Thyroid gland (tissue), 4 donors: ENCODE results near the gene NAGA. TPM values are rescaled to one million over a fixed set of nuclear protein-coding genes. Genes with fewer than 3 reads are reported as not detected.

Experiments
- DNase-seq, 2 donors: peaks; one replicate each; pipeline ENCODE4 v3.0.0-alpha.2; 2019
- H3K27ac ChIP-seq, 3 donors: fragments of 200-600 bp; sonication (generic); 1 replicate in 2 of 3; 2 replicates in 1 of 3; pipeline ENCODE4 v1.5.1; 2016 to 2019; ENCODE audit warnings: mild to moderate bottlenecking in 1 of 3, moderate library complexity in 1 of 3
- H3K27me3 ChIP-seq: fragments of 200-600 bp; sonication (generic); one replicate; pipeline ENCODE4 v1.5.1; 2019
- H3K36me3 ChIP-seq, 2 donors: fragments of 200-600 bp; sonication (generic); one replicate each; pipeline ENCODE4 v1.5.1; 2016 to 2019
- H3K4me1 ChIP-seq, 2 donors: fragments of 200-600 bp; sonication (generic); one replicate each; pipeline ENCODE4 v1.5.1; 2017 to 2019
- H3K4me3 ChIP-seq, 3 donors: fragments of 200-600 bp; sonication (generic); replicated peaks in 1 of 3; 1 replicate in 2 of 3; 2 replicates in 1 of 3; pipeline ENCODE4 v1.5.1; 2016; ENCODE audit warnings: mild to moderate bottlenecking in 1 of 3
- H3K9me3 ChIP-seq: fragments of 200-600 bp; sonication (generic); one replicate; pipeline ENCODE4 v1.5.1; 2017
- POLR2A ChIP-seq, 2 donors: fragments of 450-650 bp; IDR thresholded peaks; one replicate each; pipeline ENCODE4 v1.6.1; 2017; ENCODE audit warnings: antibody characterized with exemption in 2 of 2, mild to moderate bottlenecking in 2 of 2, moderate library complexity in 1 of 2
- WGBS, 2 donors: methylation state at CpG; one replicate each; pipeline ENCODE4 v1.1.5; 2017; 5-methylcytosine and 5-hydroxymethylcytosine counted together
- intact Hi-C: fragments of 100-400 bp; cut with DNase I; formaldehyde crosslinking; loops from one replicate; pipeline ENCODE4 v1.15.1; 2023
- total RNA-seq, 4 donors: library from RNA; depleted of rRNA; stranded (reverse); fragments of >200 nt; gene quantifications; one replicate each; pipeline ENCODE4 v1.2.3, GENCODE V29; 2016
- TF ChIP-seq, protein P1 (sequence below), 6 experiments: fragments of 200-600 bp in 3 of 6; fragments of 450-650 bp in 3 of 6; sonication (generic) in 3 of 6; IDR thresholded peaks; one replicate each; pipeline ENCODE4 v1.5.1; 2016 to 2019; ENCODE audit warnings: antibody characterized with exemption in 6 of 6, mild to moderate bottlenecking in 2 of 6, inconsistent platforms in 1 of 6, moderate library complexity in 1 of 6

The NAGA gene
- total RNA-seq, 4 donors from 2014 or later: 36.8 to 40.9 (median 38.0) TPM

DNA sequence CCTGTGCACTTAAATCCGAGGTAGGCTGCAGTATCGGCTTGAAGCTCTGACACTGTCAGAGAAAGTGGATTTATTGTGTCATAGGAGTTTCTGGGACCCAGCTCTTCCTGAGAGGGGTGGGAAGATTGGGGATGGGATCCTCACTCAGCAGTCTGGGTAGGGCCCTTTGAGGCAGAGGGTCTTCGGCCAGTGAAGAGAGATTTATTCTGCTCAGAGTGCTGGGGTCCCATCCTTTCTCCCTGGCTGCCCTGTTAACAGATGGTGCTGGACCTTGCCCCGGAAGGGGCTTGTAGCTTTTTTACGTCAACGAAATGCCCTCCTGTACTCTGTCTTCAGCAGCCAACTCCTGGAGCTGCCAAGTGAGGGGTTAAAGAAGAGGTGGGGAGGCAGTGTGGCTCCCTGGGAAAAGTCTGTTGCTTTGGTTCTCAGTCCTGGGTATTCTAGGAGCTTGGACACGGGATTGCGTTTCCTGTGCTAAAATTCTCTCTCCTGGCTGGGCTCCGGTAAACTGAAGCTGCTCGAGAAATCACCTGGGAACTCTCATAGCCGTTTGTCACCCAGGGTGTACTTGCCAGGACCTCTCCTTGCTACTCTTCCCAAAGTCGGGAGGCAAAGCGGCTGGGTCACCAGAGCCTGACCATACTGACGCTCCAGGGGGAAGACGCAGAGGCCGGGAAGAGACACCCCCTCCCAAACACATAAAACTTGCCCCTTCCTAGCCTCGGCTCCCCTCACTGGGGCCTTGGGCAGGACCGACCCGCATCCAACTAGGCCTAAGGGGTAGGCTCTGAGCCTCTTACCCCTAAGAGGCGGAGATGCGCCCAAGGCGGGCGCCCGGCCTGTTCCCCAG is 8.1 kb upstream of the NAGA start:
- H3K4me1 ChIP-seq: peaks cover 25 to 43% of the 10 kb centered on the region in 2 donors
- peaks cover 0 to 18% of the 10 kb centered on the region in 2 donors for H3K36me3 ChIP-seq
- 40 to 43% methylated on average over 23 of the region's 24 CpGs for WGBS, 2 donors
- peak overlapping the region; percentile 96 to 99 (median 97) for H3K27ac ChIP-seq
- peak; percentile 59 to 62 for DNase-seq
- TF ChIP-seq, protein P1, sequence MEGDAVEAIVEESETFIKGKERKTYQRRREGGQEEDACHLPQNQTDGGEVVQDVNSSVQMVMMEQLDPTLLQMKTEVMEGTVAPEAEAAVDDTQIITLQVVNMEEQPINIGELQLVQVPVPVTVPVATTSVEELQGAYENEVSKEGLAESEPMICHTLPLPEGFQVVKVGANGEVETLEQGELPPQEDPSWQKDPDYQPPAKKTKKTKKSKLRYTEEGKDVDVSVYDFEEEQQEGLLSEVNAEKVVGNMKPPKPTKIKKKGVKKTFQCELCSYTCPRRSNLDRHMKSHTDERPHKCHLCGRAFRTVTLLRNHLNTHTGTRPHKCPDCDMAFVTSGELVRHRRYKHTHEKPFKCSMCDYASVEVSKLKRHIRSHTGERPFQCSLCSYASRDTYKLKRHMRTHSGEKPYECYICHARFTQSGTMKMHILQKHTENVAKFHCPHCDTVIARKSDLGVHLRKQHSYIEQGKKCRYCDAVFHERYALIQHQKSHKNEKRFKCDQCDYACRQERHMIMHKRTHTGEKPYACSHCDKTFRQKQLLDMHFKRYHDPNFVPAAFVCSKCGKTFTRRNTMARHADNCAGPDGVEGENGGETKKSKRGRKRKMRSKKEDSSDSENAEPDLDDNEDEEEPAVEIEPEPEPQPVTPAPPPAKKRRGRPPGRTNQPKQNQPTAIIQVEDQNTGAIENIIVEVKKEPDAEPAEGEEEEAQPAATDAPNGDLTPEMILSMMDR (IDR thresholded peaks at IDR 0.05): no peak
- TF ChIP-seq POLR2A (IDR thresholded peaks at IDR 0.05): no peak
- H3K4me3 ChIP-seq: peak overlapping the region in 1 of 3 donors; percentile 60
- intact Hi-C loops: loop anchor here (10.0 kb wide), 1 partner anchor 124 kb away; the partner anchor contains the start of gene SMIM45
- no peaks in the 10 kb centered on the region for H3K9me3 ChIP-seq
- H3K27me3 ChIP-seq: no peaks in the 10 kb centered on the region

DNA sequence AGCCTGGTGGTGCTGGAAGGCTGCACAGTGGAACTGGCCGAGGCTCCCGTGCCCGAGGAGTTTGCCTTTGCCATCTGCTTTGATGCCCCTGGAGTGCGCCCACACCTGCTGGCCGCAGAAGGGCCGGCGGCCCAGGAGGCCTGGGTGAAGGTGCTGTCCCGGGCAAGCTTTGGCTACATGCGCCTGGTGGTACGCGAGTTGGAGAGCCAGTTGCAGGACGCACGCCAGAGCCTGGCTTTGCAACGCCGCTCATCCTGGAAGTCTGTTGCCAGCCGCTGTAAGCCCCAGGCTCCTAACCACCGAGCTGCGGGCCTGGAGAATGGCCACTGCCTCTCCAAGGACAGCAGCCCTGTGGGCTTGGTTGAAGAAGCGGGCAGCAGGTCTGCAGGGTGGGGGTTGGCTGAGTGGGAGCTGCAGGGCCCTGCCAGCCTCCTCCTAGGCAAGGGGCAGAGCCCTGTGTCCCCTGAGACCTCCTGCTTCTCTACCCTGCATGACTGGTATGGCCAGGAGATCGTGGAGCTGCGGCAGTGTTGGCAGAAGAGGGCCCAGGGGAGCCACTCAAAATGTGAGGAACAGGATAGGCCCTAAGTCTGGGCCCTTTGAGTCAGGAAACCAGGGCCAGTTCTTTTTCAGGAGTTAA is 7.0 kb upstream of the NAGA start:
- no peak for DNase-seq
- intact Hi-C loops: loop anchor here (10.0 kb wide), 1 partner anchor 123 kb away; the partner anchor contains the start of gene SMIM45
- TF ChIP-seq, protein P1 (IDR thresholded peaks at IDR 0.05): no peak
- no peak for TF ChIP-seq POLR2A (IDR thresholded peaks at IDR 0.05)
- Histone ChIP-seq H3K27me3 (no peaks in the 10 kb centered on the region), H3K36me3 (peaks cover 0 to 11% of the 10 kb centered on the region in 2 donors), H3K4me3 (no peak overlapping the region), H3K9me3 (no peaks in the 10 kb centered on the region), H3K4me1 (peaks cover 25 to 45% of the 10 kb centered on the region in 2 donors), H3K27ac (peak overlapping the region in 2 of 3 donors; percentile 97 to 99)
- 89 to 90% methylated on average over 8 to 15 of the region's 21 CpGs for WGBS, 2 donors

DNA sequence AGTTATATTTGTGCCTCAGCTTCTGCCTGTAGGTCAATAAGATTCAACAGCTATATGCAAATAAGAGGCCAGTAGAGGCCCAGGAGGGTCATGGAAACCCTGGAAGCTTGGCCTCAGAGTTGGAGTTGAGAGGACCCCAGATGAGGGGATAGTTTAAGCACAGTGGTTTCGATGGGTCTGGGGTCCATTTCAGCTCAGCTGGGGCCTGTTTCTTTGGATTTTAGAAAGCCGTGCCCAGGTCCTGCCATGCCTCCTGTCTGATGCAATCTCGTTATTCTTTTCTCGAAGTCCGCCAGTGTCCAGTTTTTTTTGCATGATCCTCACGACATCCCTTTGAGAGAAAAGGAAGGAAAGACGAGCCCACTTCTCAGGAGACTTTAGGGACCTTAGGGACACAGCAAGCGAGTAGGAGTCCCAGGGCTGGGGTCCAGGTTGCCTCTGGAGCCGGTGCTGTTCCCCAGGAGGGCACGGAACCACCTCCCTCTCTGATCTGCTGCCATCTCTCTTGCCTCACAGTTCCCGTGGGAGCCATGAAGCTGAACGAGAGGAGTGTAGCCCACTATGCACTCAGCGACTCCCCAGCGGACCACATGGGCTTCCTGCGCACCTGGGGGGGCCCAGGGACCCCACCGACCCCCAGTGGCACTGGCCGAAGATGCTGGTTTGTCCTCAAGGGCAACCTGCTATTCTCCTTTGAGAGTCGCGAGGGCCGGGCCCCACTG is 6.3 kb upstream of the NAGA start:
- H3K36me3 ChIP-seq: peaks cover 0 to 5% of the 10 kb centered on the region in 2 donors
- H3K4me1 ChIP-seq: peaks cover 25 to 43% of the 10 kb centered on the region in 2 donors
- no peak overlapping the region for H3K27ac ChIP-seq
- no peak for DNase-seq
- 95 to 96% methylated on average over 11 to 18 of the region's 20 CpGs for WGBS, 2 donors
- intact Hi-C loops: loop anchor here (10.0 kb wide), 1 partner anchor 122 kb away; the partner anchor contains the start of gene SMIM45
- TF ChIP-seq POLR2A (IDR thresholded peaks at IDR 0.05): no peak
- TF ChIP-seq, protein P1 (IDR thresholded peaks at IDR 0.05): no peak
- no peaks in the 10 kb centered on the region for H3K9me3 ChIP-seq
- H3K27me3 ChIP-seq: no peaks in the 10 kb centered on the region
- no peak overlapping the region for H3K4me3 ChIP-seq

DNA sequence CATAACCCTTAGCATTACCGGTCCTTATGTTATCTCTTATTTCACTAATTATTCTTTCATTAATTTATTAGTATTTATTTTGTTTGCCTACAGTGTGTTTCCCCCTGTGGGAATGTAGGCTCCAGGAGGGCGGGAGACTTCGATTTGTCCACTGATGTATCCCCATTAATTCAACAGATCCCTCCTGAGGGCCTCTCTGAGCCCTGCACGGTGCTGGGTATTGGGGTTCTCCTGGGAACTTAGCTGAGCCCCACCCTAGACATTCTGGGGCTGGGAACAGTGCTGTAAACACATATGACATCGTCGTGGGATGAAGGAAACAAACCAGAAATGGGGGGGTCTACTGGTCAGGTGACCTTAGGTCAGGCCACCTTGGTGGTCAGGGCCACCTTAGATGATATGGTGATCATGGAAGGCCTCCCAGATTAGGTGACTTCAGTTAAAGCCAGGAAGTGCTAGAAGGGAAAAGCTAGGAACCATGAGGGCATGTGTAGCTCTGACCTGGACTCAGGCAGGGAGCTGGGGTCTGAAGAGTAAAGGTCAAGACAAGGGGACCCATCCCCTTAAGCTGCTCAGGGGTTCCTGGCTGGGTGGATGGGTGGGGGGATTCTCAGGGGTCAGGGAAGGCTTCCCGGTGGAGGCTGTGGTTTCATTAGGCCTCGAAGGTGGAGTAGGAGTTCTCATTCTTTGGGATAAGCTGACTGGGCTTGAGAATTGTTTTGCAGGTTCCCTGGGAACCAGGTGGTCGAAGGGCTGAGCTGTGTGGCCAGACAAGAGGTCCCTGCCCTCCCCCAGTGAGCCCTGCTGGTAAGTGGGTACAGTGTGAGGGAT is 4.4 kb upstream of the NAGA start:
- intact Hi-C loops: loop anchor here (10.0 kb wide), 1 partner anchor 120 kb away; the partner anchor contains the start of gene SMIM45
- no peak for DNase-seq
- no peaks in the 10 kb centered on the region for H3K27me3 ChIP-seq
- TF ChIP-seq POLR2A (IDR thresholded peaks at IDR 0.05): no peak
- TF ChIP-seq, protein P1 (IDR thresholded peaks at IDR 0.05): no peak
- WGBS, 2 donors: 74 to 77% methylated on average over 8 to 9 of the region's 9 CpGs
- H3K4me1 ChIP-seq: peaks cover 31 to 42% of the 10 kb centered on the region in 2 donors
- peak overlapping the region in 1 of 3 donors; percentile 61 for H3K4me3 ChIP-seq
- H3K9me3 ChIP-seq: no peaks in the 10 kb centered on the region
- peaks cover 0 to 5% of the 10 kb centered on the region in 2 donors for H3K36me3 ChIP-seq
- peak overlapping the region; percentile 73 to 89 (median 87) for H3K27ac ChIP-seq
